IPS DF 19.7 (cell line): Measurements from ENCODE around the gene FAM167B.

ENCODE experiments used
- DNase-seq: peaks from one replicate; pipeline ENCODE4 v3.0.0-alpha.2; 2013; ENCODE audit warnings: low read depth, low spot score

FAM167B gene

GRCh38 chr1:32246888-32247273, at the start of gene FAM167B:
FAM167B (plus strand) TSS chr1:32247222; CDS start chr1:32247422, 200 bp downstream.
- no peak for DNase-seq

GRCh38 chr1:32197837-32198236, 49.2 kb upstream of the FAM167B start:
- DNase-seq: no peak

DNA sequence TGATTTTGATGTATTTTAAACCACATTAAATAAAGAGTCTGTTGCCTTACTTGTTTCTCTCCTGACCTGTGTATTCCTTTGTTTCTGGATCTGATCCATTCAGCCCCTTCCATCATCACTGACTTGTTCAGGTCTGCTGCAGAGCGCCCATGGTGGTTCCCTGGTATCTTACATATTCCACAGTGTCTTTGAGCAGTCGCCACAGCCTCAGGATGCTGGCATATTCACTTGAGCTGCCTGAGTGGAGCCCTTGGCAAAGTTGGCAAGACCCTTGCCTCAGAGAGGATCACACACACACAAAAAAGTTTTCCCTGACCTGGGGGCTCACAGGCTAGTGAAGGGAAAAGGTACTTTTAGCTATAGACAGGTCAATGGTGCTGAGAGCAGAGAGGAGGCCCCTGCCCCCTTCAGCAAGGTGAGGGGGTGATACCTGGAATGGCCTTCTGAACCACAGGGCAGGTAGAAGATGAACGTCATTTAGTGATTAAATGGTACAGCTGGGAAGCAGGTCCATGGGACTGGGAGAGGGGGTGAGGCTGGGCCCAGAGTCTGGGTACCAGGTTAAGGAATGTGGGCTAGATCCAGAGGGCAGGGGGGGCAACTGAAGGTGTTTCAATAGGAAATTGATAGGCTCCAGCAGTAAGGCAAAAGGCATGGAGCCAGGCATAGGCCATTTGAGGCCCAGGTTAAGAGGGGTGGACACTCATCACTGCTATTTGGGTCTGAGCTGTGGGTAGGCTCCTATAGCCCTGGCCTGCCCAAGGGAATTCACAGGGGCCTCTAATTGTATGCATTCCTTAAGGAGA, 48.6 kb upstream of the FAM167B start:
- DNase-seq: no peak

GRCh38 chr1:32199043-32199716, 47.8 kb upstream of the FAM167B start:
- no peak for DNase-seq

DNA sequence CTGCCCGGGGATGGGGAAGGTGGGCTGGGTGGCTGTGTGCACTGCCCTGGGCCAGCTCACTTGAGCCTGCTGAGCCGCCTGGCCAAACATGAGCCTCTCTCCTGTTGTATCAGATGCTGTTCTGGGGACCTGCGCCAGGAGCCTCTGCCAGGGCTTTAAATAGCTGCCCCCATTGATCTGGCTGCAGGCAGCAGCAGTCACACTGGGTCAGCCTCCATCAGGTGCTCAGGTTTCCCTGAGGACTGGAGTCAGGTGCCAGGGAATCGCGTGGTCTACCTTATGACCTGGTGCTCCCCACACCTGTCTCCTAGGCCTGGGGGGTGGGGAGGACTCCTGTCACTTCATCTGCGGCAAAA, 47.3 kb upstream of the FAM167B start:
- DNase-seq: no peak

DNA sequence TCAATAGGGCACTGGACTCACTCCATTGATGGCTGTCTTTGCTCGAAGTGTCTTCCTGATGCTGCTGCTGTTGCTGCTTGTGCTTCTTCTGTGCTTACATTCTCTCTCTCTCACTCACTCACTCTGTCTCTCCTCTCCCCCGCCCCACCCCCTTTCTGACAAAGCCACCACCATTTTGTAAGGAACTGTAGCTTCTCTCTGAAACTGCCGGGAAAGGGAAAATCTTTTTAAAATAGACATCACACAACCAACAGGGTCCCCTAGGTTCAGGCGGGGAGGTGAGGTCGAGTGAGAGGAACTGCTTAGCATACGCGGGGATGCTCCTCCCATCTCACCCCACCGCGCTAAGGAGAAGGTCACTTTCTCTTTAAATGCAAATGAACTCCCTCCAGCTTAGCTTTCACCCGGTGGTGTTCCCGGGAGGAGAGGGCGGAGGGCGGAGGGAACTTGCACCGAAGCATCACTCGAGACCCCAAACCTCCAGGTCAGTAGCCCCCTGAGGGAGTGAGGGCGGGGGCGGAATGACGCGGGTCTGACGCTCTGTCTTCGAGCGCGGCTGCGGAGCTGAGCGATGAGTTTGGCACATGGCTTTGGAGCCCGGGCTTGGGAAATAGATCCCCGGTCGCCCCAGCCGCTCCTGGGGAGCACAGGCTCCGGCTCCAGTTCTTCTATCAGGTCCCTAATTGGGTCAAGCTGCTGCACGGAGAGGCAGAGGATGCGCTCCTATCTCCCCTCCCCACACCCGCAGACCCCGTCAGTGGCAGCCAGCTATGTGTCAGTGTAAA, 46.6 kb upstream of the FAM167B start, which contains the start of gene CCDC28B:
TSS of gene CCDC28B (plus strand) at position 370 of the 785 bp plus-strand sequence. CDS start 1,341 bp downstream, outside the sequence.
- DNase-seq: no peak

DNA sequence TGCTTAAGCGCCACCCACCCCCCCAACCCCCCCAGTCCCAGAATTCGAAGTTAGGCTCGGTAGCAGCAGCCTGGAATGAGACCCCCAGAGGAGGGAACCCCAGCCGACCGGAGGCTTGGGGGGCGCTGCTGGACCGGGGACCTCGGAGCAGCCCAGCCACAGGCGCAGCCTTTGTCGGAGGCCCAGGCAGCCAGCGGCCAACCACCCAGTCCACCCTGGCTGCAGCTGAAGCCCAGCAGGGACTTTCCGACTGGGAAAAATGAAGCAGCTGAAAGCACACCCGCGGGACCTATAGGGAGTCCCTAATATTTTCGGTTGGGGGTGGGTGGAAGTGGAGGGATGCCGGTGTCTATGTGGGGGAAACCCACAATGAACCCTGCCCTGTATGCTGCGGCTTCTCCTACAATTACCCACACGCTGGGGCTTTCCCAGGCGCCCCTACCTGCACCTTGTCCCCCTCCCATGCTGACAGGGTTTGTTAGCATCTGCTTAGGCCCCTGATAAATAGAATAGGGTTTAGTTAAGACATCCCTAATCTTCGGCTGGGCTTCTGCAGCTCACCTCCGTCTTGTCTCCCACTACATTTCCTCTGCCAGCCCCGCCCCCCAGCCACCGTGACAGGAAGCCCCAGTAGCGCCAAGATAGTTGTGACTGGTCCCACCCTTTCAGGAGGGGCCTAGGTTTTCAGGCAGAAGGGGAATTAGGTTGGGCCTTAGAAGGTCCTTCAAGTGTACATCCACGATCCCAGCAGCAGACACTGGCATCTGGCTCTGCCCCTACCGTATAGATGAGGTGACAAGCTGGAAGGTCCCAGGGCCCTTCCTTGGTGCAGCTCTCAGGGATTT, 45.8 kb upstream of the FAM167B start:
- no peak for DNase-seq

DNA sequence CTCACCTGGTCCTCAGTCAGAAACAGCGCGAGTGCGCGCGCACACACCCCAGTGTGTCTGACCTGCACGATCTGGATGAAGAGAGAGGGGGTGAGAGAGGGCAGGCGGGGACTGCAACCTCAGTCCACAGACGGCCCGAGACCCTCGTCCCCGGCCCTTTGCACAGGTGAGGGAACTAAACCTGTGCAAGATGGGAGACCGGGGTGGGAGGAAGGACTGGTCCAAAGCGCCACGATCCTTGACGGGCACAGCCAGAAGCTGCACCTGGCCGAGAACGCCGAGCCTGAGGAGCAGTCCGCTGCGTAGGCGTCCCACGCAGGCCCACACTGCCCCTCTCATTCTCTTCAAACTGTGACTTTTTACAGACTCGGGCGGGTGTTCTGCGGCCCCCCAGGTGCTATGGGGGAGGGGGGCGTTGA, 42.1 kb upstream of the FAM167B start:
- no peak for DNase-seq

DNA sequence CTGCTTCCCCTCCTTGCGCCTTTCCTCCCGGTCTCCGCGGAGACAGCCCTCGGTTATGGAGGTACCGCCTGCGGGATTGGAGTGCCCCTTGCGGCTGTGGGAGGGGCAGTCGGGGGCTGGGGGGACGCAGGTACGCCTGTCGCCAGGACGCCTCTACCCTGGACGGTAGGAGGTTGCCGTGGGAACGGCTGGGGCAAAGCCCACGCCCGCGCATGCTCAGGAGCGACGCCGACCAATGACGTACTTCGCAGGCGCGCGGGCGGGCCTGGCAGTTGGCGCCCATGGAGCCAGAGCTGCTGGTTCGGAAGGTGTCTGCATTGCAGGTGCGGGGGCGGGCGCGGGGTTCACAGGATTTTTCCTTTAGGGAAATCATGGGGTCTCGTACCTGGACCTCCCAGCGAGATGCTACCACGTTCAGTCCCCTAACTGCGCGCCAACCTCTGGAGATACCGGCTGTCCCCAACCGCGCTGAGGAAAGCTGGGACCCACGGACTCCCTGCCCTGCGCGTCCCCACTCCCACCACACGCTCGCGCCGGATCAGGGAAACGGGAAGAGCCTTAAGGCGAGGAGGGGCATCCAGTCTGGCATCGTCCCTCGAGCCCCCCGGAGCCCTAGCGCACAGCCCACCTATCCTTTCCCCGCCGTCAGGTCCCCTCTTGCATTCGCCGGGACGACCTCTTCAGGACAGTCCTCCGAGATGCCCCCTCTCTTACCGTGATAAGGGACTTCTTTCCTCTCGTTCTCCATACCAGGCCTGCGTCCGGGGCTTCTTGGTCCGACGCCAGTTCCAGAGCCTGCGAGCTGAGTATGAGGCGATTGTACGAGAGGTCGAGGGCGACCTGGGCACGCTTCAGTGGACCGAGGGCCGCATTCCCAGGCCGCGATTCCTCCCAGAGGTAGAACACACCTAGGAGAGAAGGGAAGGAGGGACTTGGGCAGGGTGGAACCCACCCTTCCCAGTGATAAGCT, 41.3 kb upstream of the FAM167B start, which contains the start of gene IQCC:
TSS of gene IQCC (plus strand) at position 271 of the 970 bp plus-strand sequence. CDS start at position 282, 11 bp downstream.
- DNase-seq: peak; percentile 77

- no peak for DNase-seq
These were observed 38.6 kb upstream of the FAM167B start for GRCh38 chr1:32208469-32208868.

DNA sequence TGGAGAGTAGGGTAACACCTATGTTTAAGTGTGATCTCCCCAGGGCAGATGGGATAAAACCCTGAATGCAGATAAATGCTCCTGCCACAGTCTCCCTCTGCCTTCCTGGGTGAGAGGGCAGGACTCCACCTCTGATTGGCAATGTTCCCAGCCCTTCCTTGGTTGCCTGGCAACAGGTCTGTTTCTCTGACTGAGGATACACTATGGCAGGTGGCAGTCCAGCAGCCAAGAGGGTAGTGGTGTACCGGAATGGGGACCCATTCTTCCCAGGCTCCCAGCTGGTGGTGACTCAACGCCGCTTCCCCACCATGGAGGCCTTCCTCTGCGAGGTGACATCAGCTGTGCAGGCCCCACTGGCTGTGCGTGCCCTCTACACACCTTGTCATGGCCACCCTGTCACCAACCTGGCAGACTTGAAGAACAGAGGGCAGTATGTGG, 38.1 kb upstream of the FAM167B start, which contains the start of gene DCDC2B:
TSS of gene DCDC2B (plus strand) at position 199 of the 438 bp plus-strand sequence. CDS start at position 204, 5 bp downstream.
- no peak for DNase-seq

GRCh38 chr1:32215629-32216480, 31.2 kb upstream of the FAM167B start:
- no peak for DNase-seq

DNA sequence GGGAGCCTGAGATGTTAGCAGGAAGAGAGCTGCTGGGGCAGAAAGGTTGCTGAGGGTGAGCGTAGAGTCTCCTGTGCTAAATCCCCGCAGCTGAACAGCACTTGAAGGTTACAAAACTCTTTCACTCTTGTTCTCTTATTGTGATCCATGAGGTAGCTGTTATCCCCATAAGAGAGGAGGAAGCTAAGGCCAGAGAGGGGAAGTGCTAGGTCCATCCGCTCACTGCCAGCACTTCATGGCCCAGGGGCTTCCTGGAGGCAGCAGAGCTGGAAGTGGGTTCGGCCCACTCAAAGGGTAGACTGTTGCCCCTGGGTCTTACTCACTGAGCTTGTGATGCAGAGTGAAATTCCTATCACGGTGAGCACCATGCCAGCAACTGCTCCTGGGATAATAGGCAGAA, 30.5 kb upstream of the FAM167B start:
- DNase-seq: no peak

GRCh38 chr1:32219022-32219421, 28.0 kb upstream of the FAM167B start:
- DNase-seq: no peak

DNA sequence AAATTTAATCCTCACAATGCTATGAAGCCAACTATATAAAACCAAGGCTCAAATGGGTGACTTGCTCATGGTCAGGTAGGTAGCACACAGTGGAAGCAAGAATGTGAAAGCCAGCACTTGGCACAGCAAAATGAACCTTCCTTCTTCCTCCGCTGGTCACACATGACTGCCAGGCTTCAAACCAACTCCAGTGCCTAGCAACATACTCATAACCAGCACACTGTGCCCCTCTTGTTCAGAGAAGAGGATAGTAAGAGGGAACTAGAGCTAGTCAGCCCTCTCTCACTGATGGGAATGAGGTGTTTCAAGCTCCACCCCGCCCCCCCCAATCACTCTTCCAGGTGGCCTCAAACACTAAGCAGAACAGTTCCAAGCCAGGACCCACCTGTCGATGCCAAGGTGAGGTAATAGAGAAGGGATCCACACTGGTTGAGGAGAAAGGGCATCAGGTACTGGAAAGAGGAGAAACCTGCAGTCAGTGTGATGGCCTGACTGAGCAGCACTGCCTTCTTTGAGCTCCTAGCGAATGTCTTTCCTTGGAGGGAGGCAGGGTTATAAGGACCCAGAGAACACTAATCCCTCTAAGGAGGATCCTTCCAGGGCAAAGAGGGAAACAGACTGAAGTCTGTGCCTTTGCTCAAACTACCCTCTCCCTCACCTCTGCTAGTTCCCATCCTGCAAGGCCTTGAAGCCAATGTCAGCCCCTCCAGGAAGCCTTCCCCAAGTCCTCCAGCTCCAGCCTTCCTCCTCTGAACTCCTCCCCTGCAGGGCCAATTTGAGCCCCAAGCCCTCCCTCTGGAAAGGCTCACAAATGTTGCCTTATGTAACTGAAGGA, 26.1 kb upstream of the FAM167B start:
- no peak for DNase-seq

GRCh38 chr1:32221581-32221979, 25.4 kb upstream of the FAM167B start:
- DNase-seq: no peak

- peak; percentile 94 for DNase-seq
These were observed 24.9 kb upstream of the FAM167B start, which contains the start of the genes EIF3I and TMEM234 for GRCh38 chr1:32221980-32222755. EIF3I (plus strand) TSS chr1:32222407; CDS start chr1:32222442, 35 bp downstream. TMEM234 (minus strand) TSS chr1:32222353; CDS start chr1:32222322, 31 bp downstream.
